Endothelial cell of umbilical vein (primary cell): ENCODE results near the gene CNTLN.

ENCODE experiments used
- EZH2 ChIP-seq: IDR thresholded peaks from 2 replicates; pipeline ENCODE4 v1.6.1; 2012; ENCODE audit warnings: borderline replicate concordance, low read depth, mild to moderate bottlenecking, moderate library complexity, low read length, inconsistent platforms; ENCODE audit not compliant: severe bottlenecking
- FOS ChIP-seq: IDR thresholded peaks from 2 replicates; pipeline ENCODE4 v1.6.1; 2011; ENCODE audit warnings: mild to moderate bottlenecking, low read length, moderate library complexity, borderline replicate concordance; ENCODE audit not compliant: insufficient read depth
- JUN ChIP-seq: IDR thresholded peaks from 2 replicates; pipeline ENCODE4 v1.6.1; 2011; ENCODE audit warnings: borderline replicate concordance, low read depth; ENCODE audit not compliant: insufficient read length, insufficient read depth
- MAX ChIP-seq: IDR thresholded peaks from 2 replicates; pipeline ENCODE4 v1.6.1; 2011; ENCODE audit not compliant: insufficient read depth, insufficient read length
- MYC ChIP-seq: IDR thresholded peaks from one replicate; pipeline ENCODE4 v1.6.1; 2011; ENCODE audit warnings: mild to moderate bottlenecking, low read depth, low read length
- POLR2A ChIP-seq: IDR thresholded peaks from 2 replicates; pipeline ENCODE4 v1.6.1; 2012; ENCODE audit warnings: low read depth, mild to moderate bottlenecking, control low read depth, low read length
- POLR2AphosphoS5 ChIP-seq: IDR thresholded peaks from 2 replicates; pipeline ENCODE4 v1.6.1; 2012; ENCODE audit warnings: low read depth, mild to moderate bottlenecking, control low read depth, low read length, moderate library complexity; ENCODE audit not compliant: insufficient read depth
- TF ChIP-seq, protein P1 (sequence below), 2 donors: IDR thresholded peaks; 1 replicate in 1 of 2; 2 replicates in 1 of 2; pipeline ENCODE4 v1.5.1; 2011; ENCODE audit warnings: low read length in 2 of 2, mild to moderate bottlenecking in 2 of 2, moderate library complexity in 2 of 2, control low read depth in 1 of 2, inconsistent platforms in 1 of 2, low read depth in 1 of 2; ENCODE audit not compliant: insufficient read depth in 1 of 2; ENCODE audit errors: extremely low read depth in 1 of 2

DNA sequence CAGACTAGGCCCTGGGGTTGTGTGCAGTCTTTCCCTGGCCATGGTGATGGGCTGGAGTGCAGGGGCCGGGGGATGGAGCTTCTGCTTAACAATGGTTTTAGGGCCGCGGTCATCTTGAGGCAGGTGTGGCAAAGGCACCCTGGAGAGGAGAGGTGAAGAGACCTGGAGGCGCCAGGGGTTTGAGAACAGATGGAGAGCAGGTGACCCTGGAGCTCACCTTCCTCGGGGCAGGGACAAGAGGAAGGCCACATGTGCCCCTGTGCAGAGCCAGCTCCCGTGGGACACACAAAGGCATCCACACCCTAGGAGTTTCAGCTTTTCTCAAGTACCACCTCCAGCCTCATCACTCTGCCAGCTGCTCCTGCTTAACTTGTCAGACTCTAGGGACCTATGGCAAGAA, 397.6 kb downstream of the CNTLN start:
- TF ChIP-seq, protein P1, sequence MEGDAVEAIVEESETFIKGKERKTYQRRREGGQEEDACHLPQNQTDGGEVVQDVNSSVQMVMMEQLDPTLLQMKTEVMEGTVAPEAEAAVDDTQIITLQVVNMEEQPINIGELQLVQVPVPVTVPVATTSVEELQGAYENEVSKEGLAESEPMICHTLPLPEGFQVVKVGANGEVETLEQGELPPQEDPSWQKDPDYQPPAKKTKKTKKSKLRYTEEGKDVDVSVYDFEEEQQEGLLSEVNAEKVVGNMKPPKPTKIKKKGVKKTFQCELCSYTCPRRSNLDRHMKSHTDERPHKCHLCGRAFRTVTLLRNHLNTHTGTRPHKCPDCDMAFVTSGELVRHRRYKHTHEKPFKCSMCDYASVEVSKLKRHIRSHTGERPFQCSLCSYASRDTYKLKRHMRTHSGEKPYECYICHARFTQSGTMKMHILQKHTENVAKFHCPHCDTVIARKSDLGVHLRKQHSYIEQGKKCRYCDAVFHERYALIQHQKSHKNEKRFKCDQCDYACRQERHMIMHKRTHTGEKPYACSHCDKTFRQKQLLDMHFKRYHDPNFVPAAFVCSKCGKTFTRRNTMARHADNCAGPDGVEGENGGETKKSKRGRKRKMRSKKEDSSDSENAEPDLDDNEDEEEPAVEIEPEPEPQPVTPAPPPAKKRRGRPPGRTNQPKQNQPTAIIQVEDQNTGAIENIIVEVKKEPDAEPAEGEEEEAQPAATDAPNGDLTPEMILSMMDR (IDR thresholded peaks at IDR 0.05; ENCODE audit: extremely low read depth in 1 of 2, insufficient read depth in 1 of 2, low read depth in 1 of 2, low read length in 2 of 2): no peak
- no peak for TF ChIP-seq JUN
- no peak for TF ChIP-seq POLR2AphosphoS5
- no peak for TF ChIP-seq POLR2A
- TF ChIP-seq MAX: no peak
- TF ChIP-seq MYC: no peak
- no peak for TF ChIP-seq EZH2
- TF ChIP-seq FOS: no peak
